Suprapubic skin (tissue), 4 donors: ENCODE measurements around the gene NSG1.

Experiments used
- CTCF ChIP-seq, 2 donors: fragments of 200-600 bp in 1 of 2; fragments of 450-650 bp in 1 of 2; sonication (generic) in 1 of 2; IDR thresholded peaks; one replicate each; pipeline ENCODE4 v1.5.1; 2016 to 2019; ENCODE audit warnings: antibody characterized with exemption in 2 of 2, mild to moderate bottlenecking in 1 of 2, moderate library complexity in 1 of 2
- POLR2A ChIP-seq, 2 donors: fragments of 450-650 bp; IDR thresholded peaks; one replicate each; pipeline ENCODE4 v1.6.1; 2017; ENCODE audit warnings: antibody characterized with exemption in 2 of 2, mild to moderate bottlenecking in 2 of 2, moderate library complexity in 2 of 2
- POLR2AphosphoS5 ChIP-seq, 3 donors: sonication (generic); formaldehyde crosslinking; IDR thresholded peaks; one replicate each; pipeline ENCODE4 v1.6.1; 2017; ENCODE audit warnings: antibody characterized with exemption in 3 of 3

- no peak for TF ChIP-seq POLR2AphosphoS5 (IDR thresholded peaks at IDR 0.05)
- no peak for TF ChIP-seq CTCF (IDR thresholded peaks at IDR 0.05)
- TF ChIP-seq POLR2A (IDR thresholded peaks at IDR 0.05) = no peak
These were observed 47.3 kb upstream of the NSG1 start for GRCh38 chr4:4339504-4340085.
